NCI-H1930 (cell line): ENCODE results near the gene CYP4F3.
"Not testable (repeated sequence)": the region's sequence is repeated elsewhere in the genome, so short reads cannot be mapped to it uniquely, and the experiment has no call there.

ENCODE experiments used
- DNase-seq, 2 experiments: peaks; one replicate each; lab custom pipeline; 2025; lab: John Stamatoyannopoulos, UW

Gene CYP4F3, protein sequence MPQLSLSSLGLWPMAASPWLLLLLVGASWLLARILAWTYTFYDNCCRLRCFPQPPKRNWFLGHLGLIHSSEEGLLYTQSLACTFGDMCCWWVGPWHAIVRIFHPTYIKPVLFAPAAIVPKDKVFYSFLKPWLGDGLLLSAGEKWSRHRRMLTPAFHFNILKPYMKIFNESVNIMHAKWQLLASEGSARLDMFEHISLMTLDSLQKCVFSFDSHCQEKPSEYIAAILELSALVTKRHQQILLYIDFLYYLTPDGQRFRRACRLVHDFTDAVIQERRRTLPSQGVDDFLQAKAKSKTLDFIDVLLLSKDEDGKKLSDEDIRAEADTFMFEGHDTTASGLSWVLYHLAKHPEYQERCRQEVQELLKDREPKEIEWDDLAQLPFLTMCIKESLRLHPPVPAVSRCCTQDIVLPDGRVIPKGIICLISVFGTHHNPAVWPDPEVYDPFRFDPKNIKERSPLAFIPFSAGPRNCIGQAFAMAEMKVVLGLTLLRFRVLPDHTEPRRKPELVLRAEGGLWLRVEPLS

DNA sequence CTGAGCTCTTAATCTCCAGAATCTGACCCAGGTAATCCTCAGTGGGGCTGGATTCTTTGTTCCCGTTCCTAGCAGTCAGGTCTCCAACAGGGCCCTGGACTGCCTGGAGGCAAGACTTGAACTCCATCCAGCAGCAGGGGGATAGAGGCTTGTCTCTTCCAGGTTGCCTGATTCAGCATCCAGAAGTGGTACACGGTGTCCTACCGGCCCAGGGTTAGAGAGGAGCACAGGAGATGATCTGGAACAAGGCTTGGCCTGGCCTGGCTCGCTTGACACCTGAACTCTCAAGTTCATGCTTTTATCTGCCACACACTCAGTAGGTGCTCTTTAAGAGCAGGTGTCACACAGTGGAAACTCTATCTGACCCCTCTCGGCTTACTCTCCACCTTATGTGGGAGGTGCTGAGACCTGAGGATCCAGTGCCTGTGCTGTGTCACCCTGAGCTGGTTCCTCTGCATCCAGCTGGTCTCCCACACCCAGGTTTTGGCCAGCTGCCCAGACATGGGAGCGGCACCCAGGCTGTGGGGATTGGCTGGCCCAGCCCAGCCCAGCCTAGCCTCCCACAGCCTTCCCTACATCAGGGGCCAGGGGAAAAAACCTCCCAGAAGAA, at the start of gene CYP4F3:
Gene CYP4F3, plus strand, starts transcription at position 604 of the 610 bp plus-strand sequence. CDS start 519 bp downstream, outside the sequence.
- DNase-seq = no peak

DNA sequence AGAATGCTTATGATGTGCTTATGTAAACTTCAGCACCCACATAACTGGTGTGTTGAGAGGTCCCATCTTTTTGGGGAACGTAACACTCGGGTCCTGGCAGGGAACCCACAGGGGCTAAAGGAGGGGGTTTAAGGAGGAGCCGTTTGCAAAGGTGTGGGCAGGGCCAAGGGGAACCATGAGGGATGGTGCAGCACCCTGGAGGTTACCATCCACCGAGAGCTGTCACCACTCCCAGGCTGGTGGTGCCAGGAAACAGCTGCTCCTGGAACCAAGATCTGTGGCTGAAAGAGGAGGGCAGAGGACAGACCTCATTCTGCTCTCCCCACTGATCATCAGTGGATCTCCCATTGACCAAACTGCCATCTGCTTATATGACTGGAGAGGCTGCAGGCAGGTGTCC, 48.9 kb upstream of the CYP4F3 start:
- no peak for DNase-seq

DNA sequence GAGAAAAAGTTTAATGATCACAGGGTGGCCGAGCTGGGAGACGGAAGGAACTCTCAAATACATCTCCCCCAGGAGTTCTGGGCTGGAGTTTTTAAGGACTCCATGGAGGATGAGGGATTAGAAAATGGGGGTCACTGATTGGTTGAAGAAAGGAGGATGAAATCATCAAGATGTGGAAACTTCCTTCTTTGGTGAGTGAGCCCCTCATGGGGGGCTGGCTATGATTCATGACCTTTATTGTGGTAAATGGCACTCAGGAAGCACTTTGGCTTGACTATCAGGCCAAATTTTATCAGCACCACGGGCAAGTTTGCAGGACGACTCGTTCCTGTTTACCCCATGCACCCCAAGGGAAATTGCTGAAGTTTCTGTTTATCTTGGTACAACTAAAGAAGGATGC, 48.2 kb upstream of the CYP4F3 start:
- not testable (repeated sequence) for DNase-seq

DNA sequence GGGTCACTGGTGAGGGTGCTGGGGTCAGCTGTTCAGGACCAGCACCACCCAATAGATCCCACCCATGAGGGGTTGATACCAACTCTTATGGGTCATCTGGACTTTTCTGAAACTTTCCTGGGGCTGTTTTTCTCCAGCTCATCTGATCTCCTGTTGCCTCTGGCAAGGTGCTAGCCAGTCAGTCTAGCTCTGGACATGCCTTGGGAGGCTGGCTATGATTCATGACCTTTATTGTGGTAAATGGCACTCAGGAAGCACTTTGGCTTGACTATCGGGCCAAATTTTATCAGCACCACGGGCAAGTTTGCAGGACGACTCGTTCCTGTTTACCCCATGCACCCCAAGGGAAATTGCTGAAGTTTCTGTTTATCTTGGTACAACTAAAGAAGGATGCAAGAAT, 46.9 kb upstream of the CYP4F3 start:
- not testable (repeated sequence) for DNase-seq

DNA sequence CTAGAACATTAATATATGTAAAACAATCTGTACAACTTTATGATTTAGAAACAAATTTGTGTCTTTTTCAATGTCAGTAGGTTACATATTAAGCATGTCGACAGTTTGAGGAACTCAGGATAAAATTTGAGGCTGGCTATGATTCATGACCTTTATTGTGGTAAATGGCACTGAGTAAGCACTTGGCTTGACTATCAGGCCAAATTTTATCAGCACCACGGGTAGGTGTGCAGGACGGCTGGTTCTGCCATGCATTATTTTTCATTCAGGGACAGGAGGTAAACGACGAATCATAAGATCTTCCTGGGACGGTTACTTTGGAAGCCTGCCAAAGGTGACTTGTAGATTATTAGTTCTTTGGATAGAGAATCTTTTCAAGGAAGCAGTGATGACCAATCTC, 45.6 kb upstream of the CYP4F3 start:
- DNase-seq = no peak

DNA sequence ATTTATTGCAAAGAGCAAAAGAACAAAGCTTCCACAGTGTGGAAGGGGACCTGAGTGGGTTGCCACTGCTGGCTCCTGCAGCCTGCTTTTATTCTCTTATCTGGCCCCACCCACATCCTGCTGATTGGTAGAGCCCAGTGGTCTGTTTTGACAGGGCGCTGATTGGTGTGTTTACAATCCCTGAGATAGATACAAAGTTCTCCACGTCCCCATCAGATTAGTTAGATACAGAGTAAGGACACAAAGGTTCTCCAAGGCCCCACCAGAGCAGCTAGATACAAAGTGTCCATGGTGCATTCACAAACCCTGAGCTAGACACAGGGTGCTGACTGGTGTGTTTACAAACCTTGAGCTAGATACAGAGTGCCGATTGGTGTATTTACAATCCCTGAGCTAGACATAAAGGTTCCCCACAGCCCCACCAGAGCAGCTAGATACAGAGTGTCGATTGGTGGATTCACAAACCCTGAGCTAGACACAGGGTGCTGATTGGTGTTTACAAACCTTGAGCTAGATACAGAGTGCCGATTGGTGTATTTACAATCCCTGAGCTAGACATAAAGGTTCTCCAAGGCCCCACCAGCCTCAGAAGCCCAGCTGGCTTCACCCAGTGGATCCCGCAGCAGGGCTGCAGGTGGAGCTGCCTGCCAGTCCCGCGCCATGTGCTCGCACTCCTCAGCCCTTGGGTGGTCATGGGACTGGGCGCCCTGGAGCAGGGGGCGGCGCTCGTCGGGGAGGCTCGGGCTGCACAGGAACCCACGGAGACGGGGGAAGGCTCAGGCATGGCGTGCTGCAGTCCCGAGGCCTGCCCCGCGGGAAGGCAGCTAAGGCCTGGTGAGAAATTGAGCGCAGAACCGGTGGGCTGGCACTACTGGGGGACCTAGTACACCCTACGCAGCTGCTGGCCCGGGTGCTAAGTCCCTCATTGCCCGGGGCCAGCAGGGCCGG, 32.4 kb upstream of the CYP4F3 start:
- DNase-seq = not testable (repeated sequence)

DNA sequence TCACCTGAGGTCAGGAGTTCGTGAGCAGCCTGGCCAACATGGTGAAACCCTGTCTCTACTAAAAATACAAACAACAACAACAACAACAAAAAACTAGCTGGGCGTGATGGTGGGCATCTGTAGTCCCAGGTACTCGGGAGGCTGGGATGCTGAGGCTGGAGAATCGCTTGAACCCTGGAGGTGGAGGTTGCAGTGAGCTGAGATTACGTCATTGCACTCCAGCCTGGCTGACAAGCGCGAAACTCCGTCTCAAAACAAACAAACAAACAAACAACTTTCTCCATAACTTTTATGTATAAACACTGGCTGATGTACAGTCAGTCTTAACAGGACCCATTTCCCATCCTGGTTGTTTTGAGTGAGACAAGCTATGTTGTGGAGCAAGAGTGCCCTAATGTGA, 31.4 kb upstream of the CYP4F3 start:
- DNase-seq = no peak

DNA sequence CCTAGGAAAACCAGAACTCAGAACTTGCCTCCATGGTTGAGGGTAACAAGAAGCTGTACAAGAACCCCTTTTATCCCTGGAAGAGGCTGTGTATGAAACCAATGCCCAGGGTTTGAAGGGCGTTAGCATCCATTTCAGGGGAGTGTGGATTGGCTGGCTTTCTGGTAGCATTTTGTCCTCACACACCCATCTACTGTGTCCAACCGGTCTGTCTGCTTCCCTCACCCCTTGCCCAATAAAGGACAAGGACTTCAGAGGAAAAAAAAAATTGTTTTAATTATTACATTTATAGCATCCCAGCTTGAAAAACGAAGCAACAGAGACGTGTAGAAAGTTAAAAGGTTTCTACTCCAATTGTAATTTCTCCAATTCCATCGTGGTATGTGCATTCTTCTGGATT, 28.4 kb upstream of the CYP4F3 start:
- no peak for DNase-seq

DNA sequence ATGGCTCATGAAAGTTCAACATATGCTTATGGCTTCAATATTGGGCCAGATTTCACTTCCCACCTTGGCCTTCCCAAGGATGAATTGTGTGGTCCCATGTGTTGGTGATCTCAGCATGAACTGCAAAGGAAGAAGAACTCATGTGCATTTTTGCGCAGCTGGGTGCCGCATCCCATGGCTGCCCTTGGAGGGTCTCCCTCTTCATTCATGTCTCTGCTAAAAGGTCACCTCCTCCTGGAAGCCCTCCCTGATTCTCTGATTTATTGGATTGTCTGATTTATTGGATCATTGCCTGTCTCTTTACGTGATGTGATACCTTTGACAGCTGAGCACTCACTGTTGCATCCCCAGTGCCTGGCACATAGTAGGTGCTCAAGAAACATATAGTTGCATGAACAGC, 27.4 kb upstream of the CYP4F3 start:
- DNase-seq = no peak

DNA sequence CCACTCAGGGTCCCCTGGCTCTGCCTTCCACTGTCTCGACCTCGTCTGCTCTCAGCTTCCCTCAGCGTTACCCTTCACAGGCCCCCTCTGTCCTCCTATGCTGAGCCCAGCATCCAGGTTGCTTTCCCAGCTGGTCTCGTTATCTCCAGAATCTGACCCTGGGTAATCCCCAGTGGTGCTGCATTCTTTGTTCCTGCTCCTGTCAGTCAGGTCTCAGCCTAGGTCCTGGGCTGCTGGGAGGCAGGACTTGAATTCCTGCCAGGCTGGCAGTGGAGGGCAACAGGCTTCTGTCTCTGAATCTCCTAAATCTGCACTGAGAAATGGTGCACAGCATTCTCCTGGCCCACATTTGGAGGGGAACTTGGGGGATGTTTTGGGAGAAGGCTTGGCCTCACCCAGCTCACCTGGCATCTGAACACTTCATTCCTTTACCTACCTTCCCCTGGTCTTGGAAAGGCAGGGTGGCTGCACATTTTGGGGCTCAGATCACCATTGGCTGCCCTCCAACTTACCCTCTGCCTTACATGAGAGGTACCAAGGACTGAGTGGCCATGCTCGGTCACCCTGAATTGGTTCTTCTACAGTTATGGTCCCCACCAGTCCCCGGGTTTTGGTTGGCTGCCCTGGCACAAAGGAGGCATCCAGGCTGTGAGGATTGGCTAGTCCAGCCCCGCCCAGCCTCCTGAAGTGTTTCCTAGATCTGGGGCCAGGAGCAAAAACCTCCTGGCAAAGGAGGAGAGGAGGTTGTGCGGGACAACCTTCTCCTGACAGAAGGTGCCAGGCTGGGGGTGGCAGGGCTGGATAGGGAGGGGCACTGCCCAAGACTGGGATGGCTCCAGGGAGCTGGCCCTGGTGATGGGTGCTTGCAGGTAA, 26.0 kb upstream of the CYP4F3 start, which contains the start of gene CYP4F8:
Gene CYP4F8, plus strand, starts transcription at position 712 of the 873 bp plus-strand sequence. CDS start 399 bp downstream, outside the sequence.
- no peak for DNase-seq

DNA sequence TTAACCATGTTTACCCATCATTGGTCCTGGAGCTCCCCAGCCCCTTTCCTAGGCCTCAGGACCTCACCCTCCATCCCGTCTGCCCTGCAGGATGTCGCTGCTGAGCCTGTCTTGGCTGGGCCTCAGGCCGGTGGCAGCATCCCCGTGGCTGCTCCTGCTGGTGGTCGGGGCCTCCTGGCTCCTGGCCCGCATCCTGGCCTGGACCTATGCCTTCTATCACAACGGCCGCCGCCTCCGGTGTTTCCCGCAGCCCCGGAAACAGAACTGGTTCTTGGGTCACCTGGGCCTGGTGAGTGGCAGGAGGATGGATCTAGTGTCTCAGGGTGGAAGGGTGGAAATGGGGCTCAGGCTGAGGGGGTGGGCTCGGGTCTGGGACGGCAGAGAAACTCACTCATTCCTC, 25.2 kb upstream of the CYP4F3 start:
- DNase-seq = no peak

DNA sequence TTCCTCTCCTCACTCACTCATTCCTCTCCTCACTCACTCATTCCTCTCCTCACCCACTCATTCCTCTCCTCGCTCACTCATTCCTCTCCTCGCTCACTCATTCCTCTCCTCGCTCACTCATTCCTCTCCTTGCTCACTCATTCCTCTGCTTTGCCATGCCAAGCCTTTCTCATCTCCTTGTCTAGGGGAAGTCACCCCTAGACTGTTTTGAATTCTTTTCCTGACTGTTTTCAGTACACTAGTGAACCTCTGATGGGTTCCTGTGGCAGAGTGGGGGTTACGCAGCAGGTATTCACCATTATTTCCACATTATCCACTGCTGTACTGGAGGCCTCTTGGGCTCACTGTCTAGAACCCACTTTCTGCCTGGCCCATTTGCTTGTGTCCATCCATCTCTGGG, 24.5 kb upstream of the CYP4F3 start:
- DNase-seq = no peak

DNA sequence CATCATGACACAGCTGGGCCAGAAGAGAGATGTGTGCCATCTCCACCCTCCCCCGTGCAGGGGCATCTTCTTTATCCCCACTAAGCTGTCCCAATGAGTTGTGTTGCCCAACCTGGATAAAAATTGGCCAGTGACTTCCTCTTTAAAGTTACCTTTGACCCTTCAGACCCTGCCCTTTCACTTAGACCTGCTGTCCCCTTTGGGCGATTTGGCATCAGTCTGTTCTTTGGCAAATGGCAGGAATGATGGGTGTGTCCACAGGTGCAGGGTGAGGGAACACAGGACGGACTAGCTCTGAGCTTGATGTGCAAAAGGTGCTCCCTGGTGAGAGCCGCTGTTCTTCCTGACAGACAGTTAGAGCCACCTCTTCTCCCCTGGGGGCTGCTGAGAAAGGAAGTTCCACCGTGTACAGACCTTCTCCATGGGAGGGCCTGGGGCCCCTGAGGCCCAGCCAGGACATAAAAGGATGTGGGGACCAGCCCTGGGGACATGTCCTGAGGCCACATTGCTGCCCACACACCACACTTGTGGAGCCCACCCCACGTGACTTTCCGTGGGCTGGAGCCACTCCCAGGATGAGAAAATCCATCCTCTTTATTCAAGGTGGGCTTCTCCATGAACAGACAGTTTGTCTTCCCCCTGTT, 23.9 kb upstream of the CYP4F3 start:
- no peak for DNase-seq

DNA sequence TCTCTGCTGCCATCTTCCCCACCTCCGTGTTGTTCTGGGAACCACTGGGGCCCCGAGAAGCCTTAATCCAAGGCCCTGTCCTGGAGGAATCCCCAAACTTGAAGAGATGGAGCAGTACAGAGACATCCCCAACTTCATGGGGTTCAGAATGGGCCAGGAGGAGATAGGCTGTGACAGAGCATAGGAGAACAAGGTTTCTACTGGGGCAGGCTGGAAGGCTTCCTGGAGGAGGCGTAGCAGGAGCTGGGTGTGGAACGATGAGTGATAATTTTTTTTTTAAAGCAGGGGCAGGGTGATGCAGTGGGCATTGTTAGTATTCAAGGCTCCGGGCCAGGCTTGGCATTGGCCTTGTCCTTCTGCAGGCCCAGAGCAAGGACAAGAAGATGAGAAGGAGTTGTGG, 22.4 kb upstream of the CYP4F3 start:
- DNase-seq = no peak

DNA sequence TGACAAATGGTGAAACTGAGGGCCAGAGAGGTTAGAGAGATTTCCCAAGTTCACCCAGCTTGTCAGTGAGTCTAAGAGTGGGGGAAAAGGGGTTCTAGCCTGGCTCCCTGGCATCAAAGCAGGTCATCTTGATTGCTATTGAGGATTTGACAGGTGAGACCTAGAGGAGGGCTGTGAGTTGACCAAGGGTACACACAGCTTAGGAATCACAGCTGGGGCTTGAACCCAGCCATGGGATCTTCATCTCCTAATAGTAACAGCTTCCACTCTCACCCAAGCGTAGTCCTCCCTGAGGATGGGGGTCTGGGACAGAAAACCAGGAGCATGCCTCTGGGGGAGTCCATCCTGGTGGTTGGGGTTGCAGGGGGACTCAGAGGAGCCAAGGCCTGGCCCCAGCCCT, 18.9 kb upstream of the CYP4F3 start:
- no peak for DNase-seq

DNA sequence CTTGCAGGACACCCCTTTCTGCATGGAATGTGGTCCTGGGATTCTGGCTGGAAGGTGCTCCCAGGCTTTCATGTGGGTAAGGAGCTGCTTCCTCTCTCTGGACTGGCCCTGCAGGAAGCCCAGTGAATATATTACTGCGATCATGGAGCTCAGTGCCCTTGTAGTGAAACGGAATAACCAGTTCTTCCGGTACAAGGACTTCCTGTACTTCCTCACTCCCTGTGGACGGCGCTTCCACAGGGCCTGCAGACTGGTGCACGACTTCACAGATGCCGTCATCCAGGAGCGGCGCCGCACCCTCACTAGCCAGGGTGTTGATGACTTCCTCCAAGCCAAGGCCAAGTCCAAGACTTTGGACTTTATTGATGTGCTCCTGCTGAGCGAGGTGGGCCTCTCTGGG, 17.7 kb upstream of the CYP4F3 start:
- DNase-seq = no peak

DNA sequence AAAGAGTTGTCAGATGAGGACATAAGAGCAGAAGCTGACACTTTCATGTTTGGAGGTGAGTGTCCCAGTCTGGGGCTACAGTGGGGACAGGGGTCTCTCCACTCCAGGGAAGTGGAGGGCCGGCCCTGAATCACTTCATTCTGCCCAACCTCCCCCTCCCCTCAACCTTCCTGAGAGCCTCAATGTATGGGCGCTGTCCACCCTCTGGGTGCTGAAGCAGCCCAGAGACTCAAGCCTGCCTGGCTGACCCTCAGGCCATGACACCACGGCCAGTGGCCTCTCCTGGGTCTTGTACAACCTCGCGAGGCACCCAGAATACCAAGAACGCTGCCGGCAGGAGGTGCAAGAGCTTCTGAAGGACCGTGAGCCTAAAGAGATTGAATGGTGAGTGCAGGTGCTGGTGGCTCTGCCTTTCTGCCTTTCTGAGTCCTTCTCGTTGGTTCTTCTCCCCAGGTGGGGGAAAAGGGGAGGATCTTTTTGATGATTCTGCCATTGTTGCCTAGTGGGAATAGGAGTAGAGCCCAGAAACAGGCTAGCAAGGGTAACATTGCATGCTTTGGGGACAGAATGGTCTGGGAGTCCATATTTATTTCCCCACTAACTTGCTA, 16.9 kb upstream of the CYP4F3 start:
- DNase-seq = no peak

DNA sequence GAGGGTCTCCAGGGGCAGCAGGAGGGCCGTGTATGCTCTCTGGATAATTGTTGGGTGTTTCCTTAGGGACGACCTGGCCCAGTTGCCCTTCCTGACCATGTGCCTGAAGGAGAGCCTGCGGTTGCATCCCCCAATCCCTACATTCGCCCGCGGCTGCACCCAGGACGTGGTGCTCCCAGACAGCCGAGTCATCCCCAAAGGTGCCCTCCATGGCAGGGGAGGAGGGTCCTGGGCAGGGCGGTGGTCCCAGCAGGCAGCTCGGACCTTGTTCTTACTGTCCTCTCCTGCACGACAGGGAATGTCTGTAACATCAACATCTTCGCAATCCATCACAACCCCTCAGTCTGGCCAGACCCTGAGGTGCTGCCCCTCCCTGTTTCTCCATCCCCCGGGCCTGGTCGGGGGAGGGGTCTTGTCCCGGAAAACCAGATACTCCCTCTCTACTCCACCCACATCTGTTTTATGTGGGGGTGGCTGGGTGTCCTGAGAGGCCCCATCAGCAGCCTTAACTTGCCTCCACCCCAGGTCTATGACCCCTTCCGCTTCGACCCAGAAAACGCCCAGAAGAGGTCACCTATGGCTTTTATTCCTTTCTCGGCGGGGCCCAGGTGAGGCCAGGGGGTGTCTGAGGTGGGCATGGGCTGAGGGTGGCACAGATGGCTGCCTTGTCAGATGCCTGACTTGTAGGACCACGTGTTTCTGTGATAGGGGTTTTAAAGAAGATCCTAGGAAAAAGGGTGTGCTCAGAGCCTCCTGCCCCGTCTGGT, 12.3 kb upstream of the CYP4F3 start:
- no peak for DNase-seq
